ENCODE measurements around the gene SP3. TPM values are rescaled to one million over a fixed set of nuclear protein-coding genes. Genes with fewer than 3 reads are reported as not detected.

The SP3 gene
- total RNA-seq, 3 donors from 2014 or later = 104 to 174 (median 134) TPM

DNA sequence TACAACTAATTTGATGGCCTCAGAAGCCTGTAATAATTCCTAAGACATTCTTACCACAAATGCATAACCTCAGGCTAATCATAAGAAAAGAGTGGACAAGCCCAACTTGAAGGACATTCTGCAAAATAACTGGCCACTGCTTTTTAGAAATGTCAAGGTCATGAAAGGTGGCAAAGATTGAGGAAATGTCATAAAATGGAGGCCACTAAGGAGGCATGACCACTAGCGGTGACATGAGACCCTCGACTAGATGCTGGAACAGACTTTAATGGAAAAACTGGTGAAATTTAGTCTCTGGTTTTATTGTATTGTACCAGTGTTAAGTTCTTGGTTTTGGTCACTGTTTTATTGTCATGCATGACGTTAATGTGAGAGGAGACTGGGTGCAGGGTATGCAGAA lies 78.6 kb downstream of the SP3 start:
- no peaks in the 10 kb centered on the region for H3K36me3 ChIP-seq
- no peaks in the 10 kb centered on the region for H3K27me3 ChIP-seq
- intact Hi-C loops (cut with DNase I; ENCODE audit: low total_unique reads) = no loop called here
- peaks cover 0 to 6% of the 10 kb centered on the region in 2 donors for H3K4me1 ChIP-seq
- no peak overlapping the region for H3K4me3 ChIP-seq
- no peak overlapping the region for H3K27ac ChIP-seq
- TF ChIP-seq, protein P1, sequence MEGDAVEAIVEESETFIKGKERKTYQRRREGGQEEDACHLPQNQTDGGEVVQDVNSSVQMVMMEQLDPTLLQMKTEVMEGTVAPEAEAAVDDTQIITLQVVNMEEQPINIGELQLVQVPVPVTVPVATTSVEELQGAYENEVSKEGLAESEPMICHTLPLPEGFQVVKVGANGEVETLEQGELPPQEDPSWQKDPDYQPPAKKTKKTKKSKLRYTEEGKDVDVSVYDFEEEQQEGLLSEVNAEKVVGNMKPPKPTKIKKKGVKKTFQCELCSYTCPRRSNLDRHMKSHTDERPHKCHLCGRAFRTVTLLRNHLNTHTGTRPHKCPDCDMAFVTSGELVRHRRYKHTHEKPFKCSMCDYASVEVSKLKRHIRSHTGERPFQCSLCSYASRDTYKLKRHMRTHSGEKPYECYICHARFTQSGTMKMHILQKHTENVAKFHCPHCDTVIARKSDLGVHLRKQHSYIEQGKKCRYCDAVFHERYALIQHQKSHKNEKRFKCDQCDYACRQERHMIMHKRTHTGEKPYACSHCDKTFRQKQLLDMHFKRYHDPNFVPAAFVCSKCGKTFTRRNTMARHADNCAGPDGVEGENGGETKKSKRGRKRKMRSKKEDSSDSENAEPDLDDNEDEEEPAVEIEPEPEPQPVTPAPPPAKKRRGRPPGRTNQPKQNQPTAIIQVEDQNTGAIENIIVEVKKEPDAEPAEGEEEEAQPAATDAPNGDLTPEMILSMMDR (IDR thresholded peaks at IDR 0.05) = no peak
- TF ChIP-seq POLR2A (IDR thresholded peaks at IDR 0.05) (no peak), POLR2AphosphoS5 (IDR thresholded peaks at IDR 0.05) (no peak)
- no peak for DNase-seq (ENCODE audit: low spot score in 2 of 2)
- H3K9me3 ChIP-seq = peaks cover 6 to 14% of the 10 kb centered on the region in 2 donors

DNA sequence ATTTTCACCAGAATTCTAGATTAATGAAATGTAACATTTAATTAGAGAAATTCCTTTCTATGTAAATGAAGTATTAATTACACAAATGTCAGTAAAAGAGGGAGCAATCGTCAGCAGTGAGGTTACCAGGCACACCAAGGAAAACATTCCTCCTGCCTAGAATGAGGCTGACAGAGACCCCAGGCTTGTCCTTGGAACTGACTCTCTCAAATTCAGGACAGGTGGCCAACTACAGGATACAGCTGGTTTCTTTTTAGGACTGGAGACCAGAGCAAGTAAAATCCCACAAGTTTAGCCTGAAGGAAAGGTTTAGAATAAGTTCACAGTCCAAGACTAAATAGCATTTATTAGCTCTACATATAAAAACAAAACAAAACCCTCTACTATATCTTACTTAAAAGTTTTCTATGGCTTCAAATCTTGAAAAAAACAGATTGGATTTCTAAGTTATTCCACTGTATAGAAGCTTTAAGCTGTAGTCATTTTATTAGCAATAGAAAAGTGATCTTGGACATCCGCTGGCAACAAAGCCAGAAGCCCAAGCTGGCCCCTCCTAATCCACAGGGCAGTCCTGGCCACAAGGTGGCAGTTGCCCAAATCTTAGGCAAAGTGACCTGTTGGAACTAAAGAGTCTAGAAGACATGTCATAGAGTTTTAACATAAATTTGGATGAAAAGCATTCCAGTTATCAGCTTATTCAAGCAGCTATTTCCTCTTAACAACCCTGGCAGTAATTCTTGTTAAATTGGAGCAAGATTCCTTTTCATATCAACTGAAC lies 81.0 kb downstream of the SP3 start:
- no peak overlapping the region for H3K27ac ChIP-seq
- no peaks in the 10 kb centered on the region for H3K36me3 ChIP-seq
- peaks cover 2 to 3% of the 10 kb centered on the region in 2 donors for H3K9me3 ChIP-seq
- no peak for TF ChIP-seq POLR2AphosphoS5 (IDR thresholded peaks at IDR 0.05)
- TF ChIP-seq, protein P1 (IDR thresholded peaks at IDR 0.05) = peak in 2 of 3 donors; percentile 42 to 45
- H3K4me1 ChIP-seq = peaks cover 0 to 6% of the 10 kb centered on the region in 2 donors
- H3K4me3 ChIP-seq = no peak overlapping the region
- DNase-seq (ENCODE audit: low spot score in 2 of 2) = peak in 1 of 2 donors; percentile 56
- intact Hi-C loops (cut with DNase I; ENCODE audit: low total_unique reads) = no loop called here
- no peaks in the 10 kb centered on the region for H3K27me3 ChIP-seq

DNA sequence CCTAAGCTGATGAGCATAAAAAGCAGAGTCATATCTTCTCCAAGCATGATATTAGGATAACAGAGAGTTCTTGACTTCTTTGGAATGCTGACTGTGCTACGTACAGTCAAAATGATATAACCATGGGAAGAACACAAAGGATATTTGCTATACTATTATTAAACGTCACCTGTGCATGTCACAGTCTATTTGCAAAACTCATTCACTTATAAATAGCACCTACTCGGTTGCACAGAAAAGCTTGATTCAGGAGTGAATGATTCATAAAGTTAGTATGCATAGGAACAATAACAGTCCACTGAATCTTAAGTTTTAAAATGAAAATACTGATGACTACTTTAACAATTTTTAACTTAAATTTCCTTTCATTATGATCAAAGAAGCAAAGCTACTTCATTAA lies 83.3 kb downstream of the SP3 start:
- Histone ChIP-seq H3K36me3 (no peaks in the 10 kb centered on the region), H3K9me3 (no peaks in the 10 kb centered on the region), H3K27ac (no peak overlapping the region), H3K4me3 (no peak overlapping the region), H3K4me1 (peaks cover 0 to 6% of the 10 kb centered on the region in 2 donors), H3K27me3 (no peaks in the 10 kb centered on the region)
- no peak for DNase-seq (ENCODE audit: low spot score in 2 of 2)
- intact Hi-C loops (cut with DNase I; ENCODE audit: low total_unique reads) = no loop called here
- TF ChIP-seq, protein P1 (IDR thresholded peaks at IDR 0.05) = no peak
- TF ChIP-seq POLR2AphosphoS5 (IDR thresholded peaks at IDR 0.05) (no peak), POLR2A (IDR thresholded peaks at IDR 0.05) (no peak)

DNA sequence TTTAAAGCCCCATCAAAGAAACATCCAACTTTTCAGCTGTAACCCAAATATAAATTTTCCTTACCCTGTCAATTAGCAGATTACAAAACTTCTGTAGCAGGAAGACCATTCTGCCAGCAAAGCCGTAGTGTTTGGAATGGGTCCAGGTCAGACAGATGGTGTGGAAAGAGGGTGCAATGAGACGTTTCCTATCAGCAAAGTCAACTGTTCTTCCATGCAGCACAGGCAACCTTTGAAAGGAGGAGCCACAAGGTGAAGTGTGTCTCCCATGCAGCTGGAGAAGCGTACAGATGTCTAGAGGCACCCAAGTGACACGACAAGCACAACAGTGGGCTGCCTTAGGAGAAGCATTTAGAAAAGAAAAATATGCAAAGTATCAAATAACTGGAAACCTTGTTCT lies 83.7 kb downstream of the SP3 start:
- TF ChIP-seq POLR2A (IDR thresholded peaks at IDR 0.05) = no peak
- DNase-seq (ENCODE audit: low spot score in 2 of 2) = no peak
- intact Hi-C loops (cut with DNase I; ENCODE audit: low total_unique reads) = no loop called here
- Histone ChIP-seq H3K27me3 (no peaks in the 10 kb centered on the region), H3K4me1 (peaks cover 0 to 6% of the 10 kb centered on the region in 2 donors), H3K9me3 (no peaks in the 10 kb centered on the region), H3K36me3 (no peaks in the 10 kb centered on the region), H3K27ac (no peak overlapping the region), H3K4me3 (no peak overlapping the region)

DNA sequence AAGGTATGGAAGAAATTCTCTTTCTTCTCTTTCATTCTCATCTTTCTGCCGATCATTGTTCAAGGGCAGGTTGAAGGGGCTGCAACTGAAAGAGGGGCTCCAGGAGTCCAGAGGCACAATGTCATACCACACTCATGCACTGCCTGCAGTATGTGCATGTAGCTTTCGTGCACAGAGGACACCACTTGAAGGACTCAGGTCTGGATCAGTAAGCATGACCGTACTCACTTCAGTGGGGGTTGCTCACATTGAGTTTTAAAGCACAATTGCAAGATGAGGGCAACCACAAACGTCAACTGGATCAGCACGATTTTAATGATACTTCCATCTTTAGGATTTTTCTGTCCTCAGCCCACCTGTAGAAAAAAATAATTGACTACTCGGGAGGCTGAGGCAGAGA lies 84.6 kb downstream of the SP3 start:
- H3K4me3 ChIP-seq = no peak overlapping the region
- no peaks in the 10 kb centered on the region for H3K27me3 ChIP-seq
- TF ChIP-seq, protein P1 (IDR thresholded peaks at IDR 0.05) = no peak
- TF ChIP-seq POLR2A (IDR thresholded peaks at IDR 0.05) (no peak), POLR2AphosphoS5 (IDR thresholded peaks at IDR 0.05) (no peak)
- H3K27ac ChIP-seq = no peak overlapping the region
- H3K9me3 ChIP-seq = no peaks in the 10 kb centered on the region
- peaks cover 0 to 6% of the 10 kb centered on the region in 2 donors for H3K4me1 ChIP-seq
- H3K36me3 ChIP-seq = no peaks in the 10 kb centered on the region
- intact Hi-C loops (cut with DNase I; ENCODE audit: low total_unique reads) = no loop called here
- no peak for DNase-seq (ENCODE audit: low spot score in 2 of 2)
